Neuronal stem cell (in vitro differentiated cells): ENCODE results near the gene ARL4A.

Experiments
- DNase-seq: peaks from one replicate; pipeline ENCODE4 v3.0.0-alpha.2; 2013; ENCODE audit warnings: low spot score
- H2AFZ ChIP-seq: one replicate; pipeline ENCODE4 v1.6.1; 2013; ENCODE audit warnings: mild to moderate bottlenecking, low read length, inconsistent platforms
- H2AK5ac ChIP-seq: 2 replicates; pipeline ENCODE4 v1.6.1; 2013; ENCODE audit warnings: low read depth, mild to moderate bottlenecking, inconsistent platforms, low read length, moderate library complexity, mixed read lengths
- H2BK120ac ChIP-seq: 2 replicates; pipeline ENCODE4 v1.6.1; 2013; ENCODE audit warnings: low read depth, mild to moderate bottlenecking, inconsistent platforms, low read length, moderate library complexity, mixed read lengths
- H2BK12ac ChIP-seq: one replicate; pipeline ENCODE4 v1.6.1; 2013; ENCODE audit warnings: low read length, inconsistent platforms
- H2BK15ac ChIP-seq: 2 replicates; pipeline ENCODE4 v1.6.1; 2013; ENCODE audit warnings: mild to moderate bottlenecking, low read length, inconsistent platforms, mixed read lengths
- H2BK5ac ChIP-seq: one replicate; pipeline ENCODE4 v1.6.1; 2013; ENCODE audit warnings: inconsistent platforms, mild to moderate bottlenecking, low read length, moderate library complexity
- H3K14ac ChIP-seq: one replicate; pipeline ENCODE4 v1.6.1; 2013; ENCODE audit warnings: low read length, inconsistent platforms
- H3K18ac ChIP-seq: 2 replicates; pipeline ENCODE4 v1.6.1; 2013; ENCODE audit warnings: low read length, inconsistent platforms
- H3K23ac ChIP-seq: 2 replicates; pipeline ENCODE4 v1.6.1; 2013; ENCODE audit warnings: low read depth, mild to moderate bottlenecking, mixed read lengths, low read length, inconsistent platforms; ENCODE audit not compliant: poor library complexity
- H3K27ac ChIP-seq: replicated peaks from 3 replicates; pipeline ENCODE4 v1.5.1; 2013; ENCODE audit warnings: low read length, inconsistent platforms
- H3K27me3 ChIP-seq, 3 experiments: 2 replicates each; pipeline ENCODE4 v1.6.1; 2013; ENCODE audit warnings: low read length in 3 of 3, mild to moderate bottlenecking in 2 of 3, inconsistent platforms in 1 of 3, low read depth in 1 of 3, mixed read lengths in 1 of 3, moderate library complexity in 1 of 3; ENCODE audit not compliant: control insufficient read depth in 3 of 3, insufficient read depth in 3 of 3
- H3K36me3 ChIP-seq, 2 donors: replicated peaks in 1 of 2; 2 replicates each; pipeline ENCODE4 v1.6.1; 2013; ENCODE audit warnings: low read length in 2 of 2; ENCODE audit not compliant: control insufficient read depth in 2 of 2, insufficient read depth in 2 of 2
- H3K4ac ChIP-seq: 2 replicates; pipeline ENCODE4 v1.6.1; 2013; ENCODE audit warnings: inconsistent platforms, mild to moderate bottlenecking, low read length, moderate library complexity
- H3K4me1 ChIP-seq, 2 donors: 1 replicate in 1 of 2; 2 replicates in 1 of 2; pipeline ENCODE4 v1.6.1; 2013; ENCODE audit warnings: low read length in 2 of 2, low read depth in 1 of 2; ENCODE audit not compliant: control insufficient read depth in 2 of 2, insufficient read depth in 1 of 2
- H3K4me2 ChIP-seq: one replicate; pipeline ENCODE4 v1.6.1; 2013; ENCODE audit warnings: mild to moderate bottlenecking, low read length, inconsistent platforms; ENCODE audit not compliant: insufficient read depth, poor library complexity, severe bottlenecking
- H3K4me3 ChIP-seq, 2 donors: 2 replicates each; pipeline ENCODE4 v1.5.1; 2013; ENCODE audit warnings: low read length in 2 of 2, mild to moderate bottlenecking in 2 of 2, inconsistent platforms in 1 of 2, moderate library complexity in 1 of 2
- H3K79me1 ChIP-seq: one replicate; pipeline ENCODE4 v1.6.1; 2013; ENCODE audit warnings: low read depth, mild to moderate bottlenecking, inconsistent platforms, low read length, moderate library complexity
- H3K9ac ChIP-seq: one replicate; pipeline ENCODE4 v1.6.1; 2013; ENCODE audit warnings: mild to moderate bottlenecking, low read depth, low read length, inconsistent platforms; ENCODE audit not compliant: poor library complexity
- H3K9me3 ChIP-seq, 2 donors: replicated peaks in 1 of 2; 2 replicates each; pipeline versions ENCODE3 to v1.6.1; 2013; ENCODE audit warnings: low read length in 2 of 2, mild to moderate bottlenecking in 2 of 2, inconsistent platforms in 1 of 2, low read depth in 1 of 2, mixed read lengths in 1 of 2, moderate library complexity in 1 of 2; ENCODE audit not compliant: control insufficient read depth in 2 of 2, insufficient read depth in 1 of 2
- H4K8ac ChIP-seq: one replicate; pipeline ENCODE4 v1.6.1; 2013; ENCODE audit warnings: low read depth, mild to moderate bottlenecking, inconsistent platforms, low read length, moderate library complexity
- H4K91ac ChIP-seq: one replicate; pipeline ENCODE4 v1.6.1; 2013; ENCODE audit warnings: low read length, low read depth, mild to moderate bottlenecking, inconsistent platforms; ENCODE audit not compliant: poor library complexity
- WGBS, 2 donors: extraction: QIAGEN DNeasy Blood & Tissue Kit; methylation state at CpG; one replicate each; pipeline ENCODE4 v1.1.7; 2013; ENCODE audit warnings: missing lambda C conversion rate in 2 of 2, mixed read lengths in 1 of 2; ENCODE audit not compliant: insufficient read length in 2 of 2, insufficient replicate concordance in 1 of 2; ENCODE audit errors: extremely low coverage in 2 of 2; 5-methylcytosine and 5-hydroxymethylcytosine counted together

The ARL4A gene

DNA sequence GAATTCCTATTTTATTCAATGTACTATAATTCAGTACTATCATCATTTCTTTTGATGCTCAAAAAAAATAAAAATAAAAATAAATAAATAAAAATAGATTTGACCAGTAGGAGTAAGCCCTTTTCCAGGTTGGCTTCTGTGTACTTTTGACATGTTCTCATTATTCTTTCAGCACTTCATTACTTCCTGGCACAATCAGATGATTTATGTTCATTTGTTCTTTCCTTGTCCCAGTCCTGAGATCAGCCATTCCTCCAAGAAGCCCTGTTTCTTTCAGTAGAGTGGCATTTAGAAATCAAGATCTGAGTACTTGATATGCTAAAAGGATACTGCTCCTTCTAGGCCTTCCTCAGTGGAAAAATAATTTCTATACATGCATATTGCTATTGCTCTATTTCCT lies 20.9 kb downstream of the ARL4A start:
- no peak for DNase-seq
- Histone ChIP-seq H3K23ac (no peak overlapping the region), H3K36me3 (no peaks in the 10 kb centered on the region), H3K27ac (no peak overlapping the region), H2BK15ac (no peak overlapping the region), H4K91ac (no peak overlapping the region), H3K79me1 (no peaks in the 10 kb centered on the region), H3K4ac (no peak overlapping the region), H3K4me1 (peaks cover 2 to 12% of the 10 kb centered on the region in 2 donors), H3K14ac (no peak overlapping the region), H3K18ac (no peak overlapping the region), H3K27me3 (no peaks in the 10 kb centered on the region), H2AK5ac (no peak overlapping the region), H2BK5ac (no peak overlapping the region), H2BK120ac (no peak overlapping the region), H2AFZ (no peak overlapping the region), H3K4me2 (no peak overlapping the region), H3K9me3 (peaks cover 0 to 3% of the 10 kb centered on the region in 2 donors), H3K4me3 (no peak overlapping the region), H3K9ac (no peak overlapping the region), H2BK12ac (no peak overlapping the region), H4K8ac (no peak overlapping the region)

GRCh38 chr7:12709726-12710502 lies 22.5 kb downstream of the ARL4A start:
- no peak overlapping the region for H3K14ac ChIP-seq
- no peak overlapping the region for H2AFZ ChIP-seq
- no peaks in the 10 kb centered on the region for H3K27me3 ChIP-seq
- H3K79me1 ChIP-seq, result no peaks in the 10 kb centered on the region
- no peak for DNase-seq
- H2BK5ac ChIP-seq, result no peak overlapping the region
- no peak overlapping the region for H4K8ac ChIP-seq
- H3K23ac ChIP-seq, result no peak overlapping the region
- H3K27ac ChIP-seq, result no peak overlapping the region
- H3K4me1 ChIP-seq, result peaks cover 2 to 23% of the 10 kb centered on the region in 2 donors
- no peak overlapping the region for H2AK5ac ChIP-seq
- no peak overlapping the region for H3K4me3 ChIP-seq
- H3K18ac ChIP-seq, result no peak overlapping the region
- H3K4me2 ChIP-seq, result no peak overlapping the region
- no peak overlapping the region for H2BK15ac ChIP-seq
- H4K91ac ChIP-seq, result no peak overlapping the region
- no peaks in the 10 kb centered on the region for H3K36me3 ChIP-seq
- H3K4ac ChIP-seq, result no peak overlapping the region
- no peak overlapping the region for H3K9ac ChIP-seq
- no peak overlapping the region for H2BK12ac ChIP-seq
- peaks cover 0 to 3% of the 10 kb centered on the region in 2 donors for H3K9me3 ChIP-seq
- no peak overlapping the region for H2BK120ac ChIP-seq
- WGBS, 2 donors, result no CpG with 5 or more reads among the region's 2 CpGs

- Histone ChIP-seq H2AFZ (no peak overlapping the region), H3K9me3 (peaks cover 0 to 3% of the 10 kb centered on the region in 2 donors), H3K14ac (no peak overlapping the region), H2BK120ac (no peak overlapping the region), H3K4me2 (no peak overlapping the region), H3K27ac (no peak overlapping the region), H3K79me1 (no peaks in the 10 kb centered on the region), H3K9ac (no peak overlapping the region), H4K8ac (no peak overlapping the region), H3K4ac (no peak overlapping the region), H3K4me1 (peaks cover 7 to 29% of the 10 kb centered on the region in 2 donors), H3K36me3 (no peaks in the 10 kb centered on the region), H3K18ac (no peak overlapping the region), H3K4me3 (no peak overlapping the region), H2BK5ac (no peak overlapping the region), H2BK12ac (no peak overlapping the region), H3K23ac (no peak overlapping the region), H2BK15ac (no peak overlapping the region), H2AK5ac (no peak overlapping the region), H4K91ac (no peak overlapping the region), H3K27me3 (no peaks in the 10 kb centered on the region)
- WGBS, 2 donors, result no CpG with 5 or more reads among the region's 11 CpGs
- DNase-seq, result no peak
Observed at GRCh38 chr7:12711124-12711523, 23.7 kb downstream of the ARL4A start.

GRCh38 chr7:12712236-12712635 lies 24.8 kb downstream of the ARL4A start:
- no peak overlapping the region for H2BK120ac ChIP-seq
- H2AFZ ChIP-seq, result no peak overlapping the region
- H4K8ac ChIP-seq, result no peak overlapping the region
- H3K9me3 ChIP-seq, result peaks cover 0 to 3% of the 10 kb centered on the region in 2 donors
- no peak overlapping the region for H3K4me2 ChIP-seq
- no peak overlapping the region for H3K23ac ChIP-seq
- no peaks in the 10 kb centered on the region for H3K79me1 ChIP-seq
- H3K27ac ChIP-seq, result no peak overlapping the region
- no peak overlapping the region for H2AK5ac ChIP-seq
- WGBS, 2 donors, result no CpG with 5 or more reads among the region's 2 CpGs
- H2BK12ac ChIP-seq, result no peak overlapping the region
- no peak overlapping the region for H3K9ac ChIP-seq
- no peak overlapping the region for H3K4ac ChIP-seq
- H2BK15ac ChIP-seq, result no peak overlapping the region
- H3K14ac ChIP-seq, result no peak overlapping the region
- H3K27me3 ChIP-seq, result no peaks in the 10 kb centered on the region
- no peak overlapping the region for H3K4me3 ChIP-seq
- no peak for DNase-seq
- no peak overlapping the region for H2BK5ac ChIP-seq
- no peaks in the 10 kb centered on the region for H3K36me3 ChIP-seq
- H3K18ac ChIP-seq, result no peak overlapping the region
- no peak overlapping the region for H4K91ac ChIP-seq
- H3K4me1 ChIP-seq, result peaks cover 12 to 29% of the 10 kb centered on the region in 2 donors
